HepG2 (cell line): ENCODE data around the gene ASB11. TPM values are rescaled to one million over a fixed set of nuclear protein-coding genes. Genes with fewer than 3 reads are reported as not detected.
A peak's percentile ranks its signal among the peaks of the same experiment; 100 is the strongest.

ENCODE experiments used
- ATAC-seq: fragments of 200-7000 bp; cut with Tn5 transposase; 3 replicates; pipeline ENCODE4 v1.9.1; 2020; ENCODE audit warnings: mild to moderate bottlenecking, moderate library complexity
- BruUV-seq: library from RNA; stranded (reverse); fragments of 400-500 nt; replicated peaks from 2 replicates; lab custom pipeline; 2021; lab: Mats Ljungman, UMichigan
- CTCF ChIA-PET: fragments of 300-600 bp; formaldehyde crosslinking; extraction: SDS; loops from one replicate; lab custom pipeline; 2021; ENCODE audit warnings: low total read pairs, inconsistent platforms, low intra/inter-chr PET ratio; lab: Yijun Ruan, JAX
- POLR2A ChIA-PET: fragments of 350-600 bp; sonication (Branson Sonifier 250); formaldehyde crosslinking; loops from one replicate; lab custom pipeline; 2020; ENCODE audit warnings: antibody characterized with exemption, inconsistent platforms; lab: Yijun Ruan, JAX
- DNase-seq: peaks from one replicate; pipeline ENCODE4 v3.0.0-alpha.2; 2015; ENCODE audit warnings: low spot score
- FAIRE-seq: peaks from 3 replicates; lab custom pipeline; 2011; peaks lifted over from hg19 to GRCh38; lab: Jason Lieb, UNC
- H2AFZ ChIP-seq: one replicate; pipeline ENCODE4 v1.6.1; 2011; ENCODE audit warnings: low read length, inconsistent platforms
- H3K27ac ChIP-seq: fragments of 300-600 bp; 3 replicates; pipeline ENCODE4 v1.8.0; 2011; ENCODE audit warnings: mixed run types, mild to moderate bottlenecking, mixed read lengths, low read length, inconsistent platforms; ENCODE audit not compliant: insufficient read depth; ENCODE audit errors: extremely low read length
- H3K27me3 ChIP-seq, 2 experiments: fragments of 200-600 bp in 1 of 2; 2 replicates in 1 of 2; 3 replicates in 1 of 2; pipeline versions ENCODE4 v1.6.0 to v1.8.0; 2011; ENCODE audit warnings: low read length in 2 of 2, mild to moderate bottlenecking in 2 of 2, moderate library complexity in 2 of 2, inconsistent platforms in 1 of 2; ENCODE audit not compliant: insufficient read depth in 2 of 2, control insufficient read depth in 1 of 2
- H3K36me3 ChIP-seq, 2 experiments: fragments of 200-600 bp in 1 of 2; replicated peaks in 1 of 2; 2 replicates in 1 of 2; 3 replicates in 1 of 2; pipeline versions ENCODE4 v1.5.1 to v1.8.0; 2011; ENCODE audit warnings: low read length in 2 of 2, inconsistent platforms in 1 of 2; ENCODE audit not compliant: insufficient read depth in 2 of 2, control insufficient read depth in 1 of 2
- H3K4me1 ChIP-seq: 2 replicates; pipeline ENCODE4 v1.5.1; 2012; ENCODE audit warnings: low read length, inconsistent platforms; ENCODE audit not compliant: insufficient read depth
- H3K4me2 ChIP-seq: 2 replicates; pipeline ENCODE4 v1.6.0; 2011; ENCODE audit warnings: low read depth, low read length, inconsistent platforms
- H3K4me3 ChIP-seq, 3 experiments: fragments of 200-600 bp in 1 of 3; sonication (generic), shearing (Covaris generic) in 1 of 3; replicated peaks in 1 of 3; 2 replicates each; pipeline ENCODE4 v1.5.1; 2011 to 2016; ENCODE audit warnings: low read length in 3 of 3, inconsistent platforms in 2 of 3, low read depth in 2 of 3, mild to moderate bottlenecking in 2 of 3, control low read depth in 1 of 3, mixed read lengths in 1 of 3; ENCODE audit not compliant: insufficient read depth in 1 of 3
- H3K79me2 ChIP-seq: one replicate; pipeline ENCODE4 v1.6.1; 2011; ENCODE audit warnings: low read length, inconsistent platforms; ENCODE audit not compliant: insufficient read depth
- H3K9ac ChIP-seq: 2 replicates; pipeline ENCODE4 v1.6.0; 2011; ENCODE audit warnings: mild to moderate bottlenecking, low read depth, low read length, inconsistent platforms; ENCODE audit not compliant: insufficient read depth
- H3K9me3 ChIP-seq: 2 replicates; pipeline ENCODE4 v1.5.1; 2012; ENCODE audit warnings: mild to moderate bottlenecking, low read length
- H4K20me1 ChIP-seq: 2 replicates; pipeline ENCODE4 v1.6.0; 2011; ENCODE audit warnings: inconsistent platforms, mild to moderate bottlenecking, low read length, moderate library complexity; ENCODE audit not compliant: insufficient read depth
- AFF4 ChIP-seq: sonication (generic); formaldehyde crosslinking; IDR thresholded peaks from 2 replicates; pipeline ENCODE4 v1.4.0; 2020; ENCODE audit warnings: missing genetic modification reagents
- FOXK2 ChIP-seq: fragments of 450-650 bp; IDR thresholded peaks from 2 replicates; pipeline ENCODE4 v1.6.1; 2016
- FOXP1 ChIP-seq, 2 experiments: fragments of 450-650 bp in 1 of 2; IDR thresholded peaks; 2 replicates each; pipeline ENCODE4 v1.6.1; 2017 to 2018; ENCODE audit warnings: antibody characterized with exemption in 1 of 2
- HNRNPUL1 ChIP-seq: fragments of 200-400 bp; formaldehyde crosslinking; IDR thresholded peaks from 2 replicates; pipeline ENCODE4 v1.6.1; 2017; ENCODE audit warnings: low read depth, mild to moderate bottlenecking, low read length, moderate library complexity
- MNT ChIP-seq: fragments of 450-650 bp; IDR thresholded peaks from 2 replicates; pipeline ENCODE4 v1.6.1; 2016
- NR2F6 ChIP-seq, 2 experiments: IDR thresholded peaks; 2 replicates each; pipeline ENCODE4 v1.6.1; 2016; ENCODE audit warnings: antibody characterized with exemption in 1 of 2, mild to moderate bottlenecking in 1 of 2
- RXRA ChIP-seq: sonication (generic); formaldehyde crosslinking; IDR thresholded peaks from 2 replicates; pipeline ENCODE4 v1.5.1; 2020; ENCODE audit warnings: missing genetic modification reagents
- SALL2 ChIP-seq: sonication (generic); formaldehyde crosslinking; IDR thresholded peaks from 2 replicates; pipeline ENCODE4 v1.8.1; 2023; ENCODE audit warnings: mild to moderate bottlenecking, missing genetic modification reagents, inconsistent platforms
- SP5 ChIP-seq: IDR thresholded peaks from 2 replicates; pipeline ENCODE4 v1.6.1; 2016; ENCODE audit warnings: low read depth, borderline replicate concordance
- ZBTB20 ChIP-seq: sonication (generic); formaldehyde crosslinking; IDR thresholded peaks from 2 replicates; pipeline ENCODE4 v1.8.1; 2023; ENCODE audit warnings: missing genetic modification reagents, low read depth, mild to moderate bottlenecking, borderline replicate concordance
- ZNF101 ChIP-seq: sonication (generic); formaldehyde crosslinking; IDR thresholded peaks from 2 replicates; pipeline ENCODE4 v1.4.0; 2020; ENCODE audit warnings: mild to moderate bottlenecking, low read depth, missing genetic modification reagents, borderline replicate concordance
- ZNF230 ChIP-seq: sonication (generic); formaldehyde crosslinking; IDR thresholded peaks from 2 replicates; pipeline ENCODE4 v1.4.0; 2020; ENCODE audit warnings: mild to moderate bottlenecking, missing genetic modification reagents
- ZNF629 ChIP-seq: sonication (generic); formaldehyde crosslinking; conservative IDR thresholded peaks from 2 replicates; pipeline ENCODE4 v1.5.0; 2020; ENCODE audit warnings: missing genetic modification reagents
- ZNF670 ChIP-seq: sonication (generic); formaldehyde crosslinking; IDR thresholded peaks from 2 replicates; pipeline ENCODE4 v1.8.0; 2022; ENCODE audit warnings: mild to moderate bottlenecking, missing genetic modification reagents, borderline replicate concordance
- ZNF709 ChIP-seq: sonication (generic); formaldehyde crosslinking; IDR thresholded peaks from 2 replicates; pipeline ENCODE4 v1.5.0; 2020; ENCODE audit warnings: mild to moderate bottlenecking, missing genetic modification reagents
- ZNF720 ChIP-seq: sonication (generic); formaldehyde crosslinking; IDR thresholded peaks from 2 replicates; pipeline ENCODE4 v1.4.0; 2020; ENCODE audit warnings: missing genetic modification reagents
- WGBS: methylation state at CpG from one replicate; pipeline ENCODE4 v1.1.6; 2017; ENCODE audit warnings: low lambda C conversion rate; 5-methylcytosine and 5-hydroxymethylcytosine counted together
- in situ Hi-C: cut with HindIII; loops from 2 replicates; pipeline ENCODE4 v1.10.0; 2017; ENCODE audit warnings: low pct_unique_long_range_greater_than_20kb; ENCODE audit not compliant: extremely low pct_ligation_motif_present
- intact Hi-C: fragments of 100-400 bp; cut with micrococcal nuclease; formaldehyde crosslinking; loops from one replicate; pipeline ENCODE4 v1.10.0; 2022; ENCODE audit not compliant: unreplicated experiment
- polyA plus RNA-seq, 8 experiments: library from polyadenylated mRNA; depleted of rRNA in 3 of 8; stranded (reverse) in 7 of 8; unstranded in 1 of 8; fragments of >200 nt; fragmentation: Illumina TruSeq in 4 of 8; extraction: Trizol in 4 of 8; gene quantifications; 2 replicates each; pipeline versions ENCODE4 v1.2.1 to v1.2.3, GENCODE V29; 2011 to 2016; ENCODE audit warnings: low read depth in 4 of 8, missing spikeins in 1 of 8, mixed read lengths in 1 of 8; ENCODE audit not compliant: insufficient read depth in 1 of 8
- total RNA-seq, 5 experiments: library from RNA; depleted of rRNA; stranded (reverse); fragments of >200 nt; fragmentation: Illumina TruSeq; extraction: Trizol; gene quantifications; 2 replicates each; pipeline ENCODE4 v1.2.3, GENCODE V29; 2016; ENCODE audit warnings: low read depth in 1 of 5

Gene ASB11
- total and polyA plus RNA-seq, 2 of the 13 experiments (the other 11 are each of a cell fraction or from before 2014, with no cell fraction given), result not detected

DNA sequence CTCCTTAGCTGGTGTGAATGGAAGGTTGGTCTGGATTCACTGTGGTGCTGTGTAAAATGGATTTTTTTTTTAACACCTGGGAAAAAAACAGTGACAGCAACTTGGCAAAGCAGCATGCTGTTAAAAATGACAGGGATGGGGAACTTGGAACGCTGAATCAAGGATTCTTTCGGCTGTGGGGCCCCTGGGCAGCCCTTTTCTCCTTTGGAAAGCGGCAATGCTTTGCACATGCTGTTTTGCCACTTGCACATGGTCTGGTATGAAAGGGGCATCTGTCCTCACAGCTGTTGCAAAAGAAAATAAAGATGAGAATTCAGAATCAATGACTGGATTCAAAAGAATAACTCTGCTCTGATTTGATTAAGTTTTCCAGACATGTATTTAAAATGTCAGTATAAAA is 30.5 kb upstream of the ASB11 start:
- FAIRE-seq (no peak), ATAC-seq (no peak)
- no peaks in the 10 kb centered on the region for H3K4me1 ChIP-seq
- no peaks in the 10 kb centered on the region for H3K79me2 ChIP-seq
- ChIA-PET POLR2A (no interaction called here), CTCF (no interaction called here)
- no peak overlapping the region for H3K4me3 ChIP-seq
- no peaks in the 10 kb centered on the region for H3K36me3 ChIP-seq
- 87% methylated on average over 3 of the region's 3 CpGs for WGBS
- H3K9ac ChIP-seq, result no peak overlapping the region
- BruUV-seq, result no TSS peak
- no peak overlapping the region for H3K4me2 ChIP-seq
- intact Hi-C loops, result no loop called here
- TF ChIP-seq MNT (peak; percentile 47), ZNF709 (no peak)
- TF ChIP-seq, all 625 proteins: peak for 1
- no peaks in the 10 kb centered on the region for H4K20me1 ChIP-seq
- H2AFZ ChIP-seq, result no peak overlapping the region
- H3K27ac ChIP-seq, result no peak overlapping the region
- H3K27me3 ChIP-seq, result no peaks in the 10 kb centered on the region
- in situ Hi-C loops, result loop anchor here (10.0 to 25.0 kb wide), 3 partner anchors 119 to 341 kb away; no protein-coding TSS in a partner anchor
- H3K9me3 ChIP-seq, result no peaks in the 10 kb centered on the region
- no peak for DNase-seq

GRCh38 chrX:15344106-15344505 is 28.7 kb upstream of the ASB11 start:
- no peaks in the 10 kb centered on the region for H3K79me2 ChIP-seq
- no peak overlapping the region for H3K4me3 ChIP-seq
- in situ Hi-C loops, result loop anchor here (10.0 to 25.0 kb wide), 3 partner anchors 121 to 343 kb away; no protein-coding TSS in a partner anchor
- no peaks in the 10 kb centered on the region for H3K36me3 ChIP-seq
- H4K20me1 ChIP-seq, result no peaks in the 10 kb centered on the region
- no TSS peak for BruUV-seq
- no peak for DNase-seq
- FAIRE-seq, result no peak
- POLR2A ChIA-PET, result no interaction called here
- no peak overlapping the region for H2AFZ ChIP-seq
- no peaks in the 10 kb centered on the region for H3K4me1 ChIP-seq
- no peaks in the 10 kb centered on the region for H3K9me3 ChIP-seq
- H3K27ac ChIP-seq, result no peak overlapping the region
- H3K4me2 ChIP-seq, result no peak overlapping the region
- no peaks in the 10 kb centered on the region for H3K27me3 ChIP-seq
- H3K9ac ChIP-seq, result no peak overlapping the region
- CTCF ChIA-PET, result no interaction called here
- intact Hi-C loops, result no loop called here
- no peak for ATAC-seq
- TF ChIP-seq SALL2 (CRISPR knock-in tag) (no peak), ZBTB20 (CRISPR knock-in tag) (no peak), ZNF230 (CRISPR knock-in tag) (no peak), HNRNPUL1 (no peak), NR2F6 (IDR thresholded peaks at IDR 0.05) (no peak), NR2F6 (CRISPR knock-in tag; IDR thresholded peaks at IDR 0.05) (no peak), SP5 (CRISPR knock-in tag) (no peak), FOXP1 (IDR thresholded peaks at IDR 0.05) (no peak), FOXP1 (CRISPR knock-in tag; IDR thresholded peaks at IDR 0.05) (no peak), ZNF629 (CRISPR knock-in tag) (no peak), ZNF670 (CRISPR knock-in tag) (no peak), FOXK2 (no peak), AFF4 (CRISPR knock-in tag) (no peak), ZNF101 (CRISPR knock-in tag) (no peak), ZNF720 (no peak), RXRA (no peak)
